Cerebellar cortex (tissue), 1 donor: ENCODE data around the gene HUS1.
A peak's percentile ranks its signal among the peaks of the same experiment; 100 is the strongest.
"Not testable (repeated sequence)": the region's sequence is repeated elsewhere in the genome, so short reads cannot be mapped to it uniquely, and the experiment has no call there.

Source experiments
- DNase-seq: peaks from one replicate; pipeline ENCODE4 v3.0.0-alpha.2; 2015; ENCODE audit warnings: low spot score

HUS1 gene

GRCh38 chr7:47944536-47945260 is 34.7 kb downstream of the HUS1 start:
- no peak for DNase-seq

DNA sequence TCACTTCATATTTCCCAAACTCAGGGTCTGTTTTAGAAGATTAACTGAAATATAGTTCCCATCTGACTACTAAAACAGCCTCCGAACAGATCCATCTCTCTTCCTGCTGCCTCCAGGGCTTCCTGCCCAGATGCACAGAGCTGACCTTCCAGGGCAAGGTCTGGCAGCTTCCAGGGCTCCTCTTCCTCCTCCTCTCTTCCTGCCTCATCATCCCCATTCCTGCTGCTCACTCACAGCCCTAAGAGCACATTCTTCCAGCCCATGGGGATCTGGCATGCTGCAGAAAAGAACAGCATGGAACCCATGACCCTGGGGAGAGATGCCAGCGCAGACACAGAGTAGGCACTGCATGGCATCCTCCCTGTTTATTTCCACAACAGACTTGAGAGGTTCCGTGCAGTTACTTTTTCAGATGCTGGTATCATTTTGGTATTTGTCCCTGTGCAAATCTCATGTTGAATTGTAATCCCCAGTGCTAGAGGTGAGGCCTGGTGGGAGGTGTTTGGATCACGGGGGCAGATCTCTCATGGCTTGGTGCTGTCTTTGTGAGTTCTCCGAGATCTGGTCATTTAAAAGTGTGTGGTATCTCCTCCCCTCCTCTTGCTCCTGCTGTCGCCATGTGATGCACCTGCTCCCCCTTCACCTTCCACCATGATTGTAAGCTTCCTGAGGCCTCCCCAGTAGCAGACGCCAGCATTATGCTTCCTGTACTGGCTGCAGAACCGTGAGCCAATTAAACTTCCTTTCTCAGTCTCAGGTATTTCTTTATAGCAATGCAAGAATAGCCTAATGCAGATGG is 35.5 kb downstream of the HUS1 start:
- DNase-seq, result no peak

GRCh38 chr7:47942651-47943050 is 36.8 kb downstream of the HUS1 start:
- DNase-seq, result not testable (repeated sequence)

- DNase-seq, result no peak
Observed at GRCh38 chr7:47942132-47942531, 37.3 kb downstream of the HUS1 start.

DNA sequence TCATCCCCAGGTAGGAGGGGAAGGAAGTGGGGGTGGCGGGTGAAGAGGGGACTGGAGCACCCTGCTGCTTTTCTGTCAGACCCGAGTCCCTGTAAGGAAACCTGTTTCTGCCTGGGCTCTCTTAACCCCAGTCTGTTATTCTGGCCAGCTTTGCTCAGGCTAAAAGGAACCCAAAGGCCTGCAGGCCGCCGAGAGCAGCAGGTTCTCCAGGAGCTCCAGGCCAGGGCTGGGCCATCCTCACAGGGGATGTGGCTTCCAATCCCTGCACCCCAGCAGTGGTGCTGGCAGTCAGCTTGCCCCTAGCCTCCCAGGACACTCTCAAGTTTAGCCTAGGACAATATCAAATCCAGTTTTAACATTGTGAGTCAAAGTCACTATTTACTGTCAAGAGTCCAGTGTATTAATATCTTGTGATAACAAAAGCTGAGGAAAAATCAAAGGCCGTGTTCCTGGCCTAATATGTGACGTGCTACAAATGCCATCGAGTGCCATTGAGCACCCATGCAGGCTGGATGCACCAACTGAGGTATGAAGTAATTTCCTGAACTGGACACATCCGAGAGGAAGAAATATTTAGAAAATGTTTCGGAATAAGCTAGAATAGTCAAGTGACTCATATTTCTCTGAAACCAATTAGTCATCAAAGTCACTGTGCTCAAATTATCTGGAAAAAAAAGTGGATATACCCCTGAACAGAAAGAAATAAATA is 38.1 kb downstream of the HUS1 start:
- DNase-seq, result no peak

DNA sequence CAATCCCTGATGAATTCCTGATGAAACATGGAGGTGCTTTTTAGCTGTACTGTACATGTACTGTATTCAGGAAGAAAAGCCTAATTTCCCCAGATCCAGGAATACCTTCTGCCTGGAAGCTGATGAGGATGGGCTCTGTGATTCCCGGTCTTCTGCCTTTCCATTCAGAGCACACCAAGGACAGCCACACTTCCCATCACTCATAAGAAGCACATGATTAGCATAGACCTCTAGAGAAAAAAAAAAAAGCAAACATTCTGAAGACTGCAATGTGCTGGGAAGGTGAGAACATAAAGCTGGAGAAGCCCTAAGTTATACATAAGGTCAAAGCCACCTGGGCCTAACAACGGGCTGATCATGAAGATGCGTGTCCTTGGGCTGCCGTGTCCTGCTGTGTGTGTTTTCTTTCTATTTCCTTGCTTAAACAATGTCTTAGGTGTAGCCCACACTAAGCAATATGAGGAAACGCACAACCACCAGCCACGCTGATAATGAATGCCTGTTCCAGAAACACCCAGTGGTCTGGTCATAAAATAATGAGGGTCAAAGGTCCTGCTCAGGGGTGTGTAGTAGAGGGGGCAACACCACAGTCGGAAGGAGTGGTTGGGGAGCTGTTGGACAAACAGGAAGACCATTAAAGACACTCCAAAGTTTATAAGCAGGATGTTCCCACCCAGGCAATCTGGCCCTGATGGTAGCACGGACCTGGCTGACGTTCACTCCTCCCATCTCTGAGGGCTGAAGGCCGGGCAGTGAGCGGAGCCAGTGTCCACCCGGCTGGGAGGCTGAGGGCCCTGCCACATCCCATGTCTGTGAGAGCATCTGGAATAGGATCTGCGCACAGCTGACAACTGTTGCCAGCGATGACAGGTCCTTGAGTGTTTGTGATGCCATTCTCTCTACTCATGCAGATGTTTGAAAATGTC is 39.1 kb downstream of the HUS1 start:
- DNase-seq, result no peak

GRCh38 chr7:47939425-47940036 is 39.9 kb downstream of the HUS1 start:
- DNase-seq, result no peak

DNA sequence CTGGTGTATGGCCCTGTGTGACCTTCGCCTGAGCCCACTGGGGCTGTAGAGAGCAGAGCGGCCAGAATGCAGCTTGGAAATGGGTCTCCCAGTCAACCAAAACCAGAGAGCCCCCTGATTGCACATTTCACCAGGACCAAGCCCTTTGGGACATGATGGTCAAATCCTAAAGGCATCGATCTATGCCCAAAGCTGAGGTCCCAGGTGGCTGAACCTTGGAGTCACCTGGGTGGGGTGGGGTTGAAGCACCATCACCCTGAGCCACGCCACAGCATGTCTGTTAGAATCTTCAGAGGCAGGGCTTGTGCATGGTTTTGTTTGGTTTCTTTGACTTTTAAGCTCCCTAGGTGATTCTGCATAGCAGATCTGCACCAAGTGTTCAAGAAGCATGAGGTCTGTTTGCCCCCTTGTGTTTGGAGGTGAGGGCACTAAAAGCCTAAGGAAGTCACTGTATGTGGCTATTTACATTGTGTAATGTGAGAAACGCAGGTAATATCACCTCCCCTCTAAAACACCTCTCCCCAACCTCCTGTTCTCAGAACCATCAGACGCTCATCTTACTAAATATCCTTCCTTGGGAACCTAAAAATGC is 40.7 kb downstream of the HUS1 start:
- peak; percentile 38 for DNase-seq

DNA sequence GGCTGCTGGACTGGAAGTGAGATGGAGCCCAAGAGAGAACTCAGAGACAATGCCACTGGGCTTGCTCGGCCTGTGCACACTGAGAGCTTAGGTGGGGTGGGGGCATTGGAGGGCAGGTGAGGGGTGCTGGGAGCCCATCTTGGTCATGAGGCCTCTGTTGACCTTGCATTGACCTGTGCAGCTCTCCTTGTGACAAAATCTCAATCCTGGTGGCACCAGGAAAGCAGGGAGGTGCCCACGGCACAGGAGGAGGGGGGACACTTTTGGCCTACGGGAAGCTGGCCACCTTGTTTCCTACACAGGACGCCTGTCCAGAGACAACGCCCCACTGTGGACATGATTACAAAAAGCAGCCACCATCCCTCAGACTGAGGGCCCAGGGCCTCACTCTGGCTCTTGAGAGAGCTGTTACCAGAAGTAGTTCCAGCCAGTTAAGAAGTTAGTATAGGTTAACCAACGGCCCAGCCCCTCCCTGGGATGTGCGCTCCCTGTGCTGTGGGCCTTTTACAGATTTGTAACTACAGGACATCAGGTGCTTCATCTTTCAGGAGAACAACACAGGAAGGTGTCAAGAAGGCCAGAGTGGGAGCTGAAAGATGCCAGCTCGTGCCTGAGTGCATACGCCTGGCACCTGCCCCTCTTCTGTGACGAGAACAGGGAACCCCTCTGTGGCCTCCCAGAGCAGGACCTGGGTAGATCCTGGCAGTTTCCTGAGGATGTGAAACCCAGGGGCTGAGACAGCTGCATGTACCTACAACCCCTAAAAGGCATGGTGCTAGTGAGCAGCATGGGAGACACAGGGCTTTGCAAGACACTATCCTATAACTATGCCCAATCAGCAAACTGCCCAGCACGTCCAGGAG is 41.5 kb downstream of the HUS1 start:
- no peak for DNase-seq

GRCh38 chr7:47937065-47937687 is 42.2 kb downstream of the HUS1 start:
- DNase-seq, result no peak

- no peak for DNase-seq
Observed at GRCh38 chr7:47936323-47936722, 43.1 kb downstream of the HUS1 start.

- no peak for DNase-seq
Observed at GRCh38 chr7:47935336-47935735, 44.1 kb downstream of the HUS1 start.

DNA sequence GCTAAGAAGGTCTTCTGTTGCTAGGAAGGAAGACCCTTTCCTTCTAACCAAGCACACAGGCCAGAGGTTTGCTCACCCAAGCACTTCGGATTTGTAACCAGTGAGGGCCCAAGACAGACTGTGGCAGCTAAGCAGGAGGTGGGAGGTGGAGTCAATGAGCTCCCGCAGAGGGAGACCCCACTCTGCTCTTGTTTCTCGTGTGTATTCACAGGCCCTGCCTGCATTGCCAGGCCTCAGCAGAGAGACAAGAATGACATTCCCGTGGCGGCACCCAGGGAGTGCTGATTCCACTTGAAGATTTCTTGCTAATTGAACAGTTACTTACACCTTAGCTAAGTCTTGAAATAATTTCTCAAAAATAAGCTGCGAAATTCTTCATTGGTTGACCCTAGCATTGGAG is 44.6 kb downstream of the HUS1 start:
- DNase-seq, result no peak

GRCh38 chr7:47933215-47933614 is 46.2 kb downstream of the HUS1 start:
- DNase-seq, result no peak

DNA sequence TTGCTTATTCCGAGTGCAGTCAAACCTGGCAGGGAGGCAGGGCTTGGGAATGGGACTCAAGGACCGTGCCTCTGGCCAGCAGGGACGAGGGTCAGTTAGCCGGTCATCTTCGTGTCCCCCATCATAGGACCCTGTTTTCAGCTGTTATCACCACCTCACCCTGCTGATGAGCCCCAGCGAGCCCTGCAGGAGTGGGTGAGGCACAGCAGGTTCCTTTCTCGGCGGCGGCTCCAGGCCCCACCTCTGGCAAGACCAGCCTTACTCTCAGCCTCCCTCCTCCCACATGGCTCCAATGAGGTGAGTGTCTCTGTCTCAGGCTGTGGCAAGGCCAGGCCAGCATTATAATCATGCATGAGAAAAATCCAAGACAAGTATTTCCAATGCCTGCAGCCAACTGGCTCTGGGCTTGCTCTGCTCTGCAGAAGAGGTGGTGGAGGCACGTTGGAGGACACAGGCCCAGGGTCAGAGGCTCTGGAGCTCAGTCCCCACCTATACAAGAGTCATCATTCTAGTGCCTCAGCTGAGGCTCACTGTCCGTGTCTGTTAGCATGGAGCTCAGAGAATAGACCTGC is 46.9 kb downstream of the HUS1 start:
- DNase-seq, result no peak

GRCh38 chr7:47932016-47932415 is 47.4 kb downstream of the HUS1 start:
- DNase-seq, result no peak

DNA sequence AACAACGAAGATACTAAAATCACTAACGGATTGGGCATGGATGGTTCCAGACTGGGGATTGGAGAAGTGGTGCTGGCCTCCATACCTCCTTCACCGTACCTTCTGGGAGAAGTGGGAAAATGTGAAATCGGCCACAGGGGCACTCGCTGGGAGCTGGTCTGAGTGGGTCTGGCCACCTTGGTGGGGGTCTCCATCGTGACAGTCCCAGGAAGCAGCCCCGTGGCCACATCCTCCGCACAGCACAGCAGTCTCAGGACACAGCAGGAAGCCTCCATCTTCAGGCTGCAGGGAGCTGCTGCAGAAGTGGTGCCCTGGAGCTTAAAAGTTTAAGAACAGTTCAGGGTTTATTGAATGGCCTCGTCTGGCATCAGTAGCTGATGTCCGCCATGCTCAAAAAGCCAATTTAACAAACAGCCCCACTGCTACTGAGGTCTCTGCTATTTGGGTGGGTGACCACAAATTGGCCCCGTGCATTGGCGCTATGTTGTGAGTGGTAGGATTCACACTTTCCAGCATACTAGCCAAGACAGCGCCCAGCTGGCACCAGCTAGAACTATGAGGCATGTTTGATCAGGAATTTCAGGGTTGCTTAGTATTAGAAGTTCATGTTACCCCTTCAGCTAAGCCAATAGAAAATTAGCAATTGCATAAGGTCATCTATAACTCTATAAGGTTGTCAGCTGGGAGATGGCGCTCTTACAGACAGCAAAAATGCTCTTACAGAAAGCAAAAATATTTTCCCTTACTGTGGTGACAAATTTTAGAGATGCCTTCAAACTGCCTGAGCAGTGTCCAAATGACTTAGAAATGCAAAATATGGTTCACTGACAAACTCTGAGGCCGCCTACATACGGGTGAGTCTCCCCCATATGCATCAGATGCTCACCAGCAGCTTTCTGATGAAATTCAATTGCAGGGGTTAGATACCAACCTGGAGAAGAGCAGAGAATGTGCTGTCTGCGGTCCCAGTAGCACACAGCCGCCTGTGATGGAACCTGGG is 48.1 kb downstream of the HUS1 start:
- DNase-seq, result no peak

- no peak for DNase-seq
Observed at GRCh38 chr7:47924266-47924665, 55.1 kb downstream of the HUS1 start.
